HG03342 (cell line): ENCODE measurements around the gene INHBE.
A peak's percentile ranks its signal among the peaks of the same experiment; 100 is the strongest.

Experiments used
- ATAC-seq: cut with Tn5 transposase; IDR thresholded peaks from one replicate; pipeline ENCODE4 v1.9.1; 2021; ENCODE audit warnings: mild to moderate bottlenecking, moderate library complexity; ENCODE audit not compliant: unreplicated experiment

The INHBE gene

DNA sequence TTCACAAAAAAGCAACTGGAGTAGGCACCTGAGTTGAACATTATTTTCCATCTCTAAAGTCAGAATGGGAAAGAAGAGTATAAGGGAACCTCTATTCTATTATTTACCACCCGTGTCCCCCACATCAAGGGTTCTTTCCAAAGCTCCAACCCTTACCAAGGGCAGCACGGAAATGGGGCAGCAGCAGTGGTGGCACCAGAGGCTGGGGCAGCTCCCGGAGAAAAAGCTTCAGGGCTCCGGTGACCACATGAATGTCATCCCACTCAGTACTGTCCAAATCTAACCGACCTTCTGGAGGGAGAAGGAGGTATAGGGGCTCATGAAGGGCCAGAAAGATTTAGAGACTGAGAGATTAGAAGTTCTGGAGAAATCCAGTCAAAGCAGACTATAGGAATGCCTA is 18.8 kb downstream of the INHBE start:
- ATAC-seq, result no peak

- ATAC-seq, result no peak
Measured at GRCh38 chr12:57474430-57474829, 19.3 kb downstream of the INHBE start.

DNA sequence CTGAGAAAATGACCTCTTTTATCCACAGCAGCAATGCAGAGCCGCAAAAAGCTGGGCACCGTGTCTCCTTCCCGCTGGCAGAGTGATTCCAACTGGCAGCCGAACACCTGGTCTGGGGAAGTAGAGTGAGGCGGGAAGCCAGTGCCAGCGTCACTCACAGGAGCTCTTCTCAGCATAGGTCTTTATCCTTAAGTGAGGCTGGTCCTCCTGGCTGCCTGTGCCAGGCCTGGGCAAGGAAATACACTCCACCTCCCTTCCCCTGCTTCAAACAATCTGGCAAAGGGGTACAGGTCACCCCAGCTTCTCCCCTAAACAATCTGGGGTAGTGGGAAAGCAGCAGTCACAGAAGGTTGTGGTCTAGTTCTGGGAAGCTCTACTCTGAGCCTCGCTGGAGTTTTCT is 19.8 kb downstream of the INHBE start:
- ATAC-seq, result no peak

DNA sequence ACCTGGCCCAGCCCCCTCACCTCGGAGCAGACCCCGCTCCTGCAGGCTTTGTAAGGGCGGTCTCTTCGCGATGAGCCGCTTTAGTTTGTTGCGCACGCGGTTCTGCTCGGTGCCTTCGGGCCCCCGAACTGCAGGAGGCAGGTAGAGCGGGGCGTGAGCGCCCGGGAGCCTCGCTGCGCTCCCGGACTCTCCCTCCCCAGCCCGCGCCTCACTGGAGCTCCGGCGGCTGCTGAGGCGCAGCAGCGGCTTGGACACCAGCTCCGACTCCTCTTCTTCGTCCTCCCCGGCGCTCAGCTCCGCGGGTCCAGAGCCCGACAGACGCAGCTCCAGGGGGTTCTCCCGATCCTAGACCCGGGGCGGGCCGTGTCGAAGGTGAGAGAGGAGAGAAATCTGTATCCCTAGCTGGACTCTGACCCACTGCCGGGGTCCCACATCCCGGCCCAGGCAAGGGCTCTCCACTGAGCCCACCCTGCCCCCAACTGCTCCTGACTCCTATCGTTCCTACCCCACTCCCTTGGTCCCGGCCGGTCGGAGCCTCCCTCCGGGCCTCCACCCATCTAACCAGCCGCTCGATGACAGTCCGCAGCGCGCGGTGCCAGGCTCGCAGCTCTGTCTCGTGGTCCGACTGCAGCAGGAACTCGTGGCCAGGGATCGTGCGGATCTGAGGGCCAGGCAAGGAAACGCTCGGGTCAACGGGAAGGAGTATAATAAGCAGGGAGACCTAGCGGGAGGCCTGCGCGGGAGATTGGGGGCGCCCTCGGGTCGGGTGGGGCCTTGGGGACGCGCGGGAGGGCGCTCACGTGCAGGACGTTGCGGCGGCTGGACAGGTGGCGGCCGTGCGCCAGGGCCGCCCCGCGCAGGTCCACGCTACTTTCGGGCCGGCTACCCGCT is 20.4 kb downstream of the INHBE start:
- ATAC-seq, result no peak

- ATAC-seq, result peak; percentile 48
Measured at GRCh38 chr12:57476162-57476992, 21.3 kb downstream of the INHBE start.

DNA sequence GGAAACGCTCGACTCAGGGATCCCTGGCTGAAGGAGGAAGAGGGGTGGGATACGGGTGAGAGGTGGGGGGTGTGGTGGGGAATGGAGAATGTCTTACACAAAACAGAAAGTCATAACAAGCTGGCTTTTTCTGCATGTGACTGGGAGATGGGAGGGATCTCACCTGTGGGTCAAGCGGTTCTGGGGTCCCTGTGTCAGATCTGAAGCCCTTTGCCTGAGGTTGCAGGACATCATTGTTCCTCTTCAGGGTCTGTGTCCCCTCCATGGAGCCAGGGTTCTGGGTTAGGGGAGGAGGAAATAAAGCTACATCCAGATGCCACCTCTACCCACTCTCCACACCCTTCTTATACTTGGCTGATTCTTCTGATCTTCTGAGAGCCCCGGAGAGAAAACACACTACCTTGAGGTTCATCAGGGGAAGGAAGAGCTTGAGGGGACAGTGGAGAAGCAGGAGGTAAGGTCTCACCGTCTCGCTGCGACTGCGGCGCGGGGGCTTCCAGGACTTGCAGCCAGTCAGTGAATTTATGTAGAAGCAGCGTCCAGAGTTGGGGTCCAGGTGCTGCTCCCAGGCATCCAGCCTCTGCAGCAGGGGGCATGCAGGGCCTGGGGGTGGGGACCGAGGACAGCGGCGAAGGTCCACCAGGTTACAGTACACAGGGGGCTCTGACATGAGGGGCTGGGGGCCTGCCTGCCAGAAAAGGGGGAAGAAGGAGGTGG is 22.0 kb downstream of the INHBE start:
- no peak for ATAC-seq

DNA sequence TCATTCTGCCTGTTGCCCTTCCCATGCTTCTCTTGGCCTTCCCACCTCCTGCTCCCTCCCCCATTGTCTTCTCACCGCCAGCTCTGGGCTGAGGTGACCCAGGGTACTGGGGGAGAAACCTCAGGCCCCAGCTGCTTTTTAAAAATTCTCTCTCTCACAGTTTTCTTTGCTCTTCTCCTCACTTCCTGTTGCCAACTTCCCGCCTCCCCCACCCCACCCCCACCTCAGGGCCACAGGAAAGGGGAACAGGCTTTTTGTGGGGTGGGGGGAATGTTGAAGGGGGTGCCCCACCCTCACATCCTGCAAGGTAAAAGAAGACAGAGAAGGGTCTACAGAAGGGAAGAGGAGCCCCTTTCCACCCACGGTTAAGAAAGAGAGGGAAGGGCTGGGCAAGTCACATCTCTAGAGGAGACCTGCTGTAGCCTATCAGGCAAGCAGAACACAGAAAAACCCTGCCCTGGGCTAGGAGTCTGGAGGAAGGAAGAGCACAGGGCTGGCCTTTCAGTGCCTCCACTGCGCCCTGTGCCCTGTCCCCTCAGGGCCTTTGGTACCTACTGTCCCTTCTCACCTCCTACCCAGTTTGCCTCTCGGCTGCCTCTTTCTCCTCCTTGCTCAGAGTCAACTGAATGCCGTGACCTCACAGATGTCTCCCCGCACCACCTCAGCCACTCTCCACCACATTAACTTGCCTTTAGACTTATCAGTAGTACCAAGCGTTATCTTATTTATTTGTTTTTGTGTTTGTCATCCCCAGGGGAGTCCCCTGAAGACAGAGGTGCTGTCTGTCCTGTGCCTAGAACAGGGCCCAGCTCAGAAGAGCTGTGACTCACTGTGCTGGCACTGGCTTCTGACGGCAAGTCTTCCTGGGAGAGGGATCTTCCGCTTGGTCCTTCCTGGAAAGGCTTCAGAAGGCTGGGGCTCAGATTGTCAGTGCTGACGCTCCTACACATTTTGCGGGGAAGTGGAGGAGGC is 22.9 kb downstream of the INHBE start:
- peak; percentile 36 for ATAC-seq

- ATAC-seq, result no peak
Measured at GRCh38 chr12:57479043-57479375, 23.9 kb downstream of the INHBE start.

DNA sequence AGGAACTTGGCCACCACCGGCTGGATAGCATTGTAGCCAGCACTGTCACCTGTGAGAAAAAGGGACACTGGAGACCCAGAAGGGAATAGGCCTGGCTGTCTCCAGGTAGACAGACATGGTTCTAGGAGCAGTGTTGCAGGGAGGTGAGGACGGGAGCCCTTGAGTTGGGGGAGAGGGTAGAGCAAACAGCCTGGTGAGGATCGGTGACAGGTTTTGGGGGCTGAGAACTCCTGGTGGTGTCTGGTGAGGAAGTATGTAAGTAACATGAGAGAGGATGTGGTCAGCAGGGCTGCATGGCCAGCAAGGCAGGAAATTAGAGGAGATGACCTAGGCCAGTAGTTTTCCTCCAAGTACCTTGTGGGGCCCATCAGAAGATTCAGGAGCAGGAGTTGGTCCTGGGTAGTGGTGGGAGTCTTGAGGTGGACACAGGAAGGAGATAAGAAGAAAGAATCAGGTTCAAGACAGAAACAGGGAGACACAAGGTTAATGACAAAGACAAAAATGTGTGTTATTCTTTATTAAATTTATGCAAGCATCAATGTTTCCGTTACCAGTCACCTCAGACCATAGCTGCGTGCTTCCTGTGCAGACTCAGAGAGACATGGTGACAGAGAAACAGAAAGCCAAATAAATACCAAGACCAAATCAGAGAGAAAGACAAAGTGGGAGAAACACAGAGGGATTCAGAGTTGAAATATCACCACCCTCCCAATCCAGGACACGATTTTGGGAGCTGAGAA is 24.4 kb downstream of the INHBE start, which contains the start of gene ARHGAP9:
Gene ARHGAP9, minus strand, starts transcription at position 491 of the 740 bp plus-strand sequence. Its CDS starts 460 bp downstream, at position 31.
- ATAC-seq, result peak; percentile 37

GRCh38 chr12:57481671-57482070 is 26.6 kb downstream of the INHBE start:
- ATAC-seq, result no peak

- ATAC-seq, result no peak
Measured at GRCh38 chr12:57483466-57483865, 28.4 kb downstream of the INHBE start.

- no peak for ATAC-seq
Measured at GRCh38 chr12:57485695-57486094, 30.6 kb downstream of the INHBE start.

DNA sequence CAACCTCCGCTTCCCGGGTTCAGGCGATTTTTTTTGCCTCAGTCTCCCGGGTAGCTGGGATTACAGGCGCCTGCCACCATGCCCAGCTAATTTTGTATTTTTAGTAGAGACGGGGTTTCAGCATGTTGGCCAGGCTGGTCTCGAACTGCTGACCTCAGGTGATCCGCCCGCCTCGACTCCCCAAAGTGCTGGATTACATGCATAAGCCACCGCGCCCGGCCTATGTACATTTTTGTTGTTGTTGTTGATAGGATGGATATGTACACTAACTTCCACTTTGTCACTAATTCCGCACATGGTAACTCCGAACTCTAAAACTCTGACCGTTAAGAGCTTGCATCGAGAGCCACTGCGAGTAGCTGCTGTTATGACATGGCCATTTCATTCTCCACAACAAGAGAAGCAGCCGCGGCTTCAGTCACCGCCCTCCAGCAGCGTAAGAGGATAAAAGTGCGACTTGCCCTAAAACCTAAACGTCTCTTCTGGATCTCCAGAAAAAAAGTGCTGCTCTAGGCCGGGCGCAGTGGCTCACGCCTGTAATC is 32.0 kb downstream of the INHBE start:
- no peak for ATAC-seq

DNA sequence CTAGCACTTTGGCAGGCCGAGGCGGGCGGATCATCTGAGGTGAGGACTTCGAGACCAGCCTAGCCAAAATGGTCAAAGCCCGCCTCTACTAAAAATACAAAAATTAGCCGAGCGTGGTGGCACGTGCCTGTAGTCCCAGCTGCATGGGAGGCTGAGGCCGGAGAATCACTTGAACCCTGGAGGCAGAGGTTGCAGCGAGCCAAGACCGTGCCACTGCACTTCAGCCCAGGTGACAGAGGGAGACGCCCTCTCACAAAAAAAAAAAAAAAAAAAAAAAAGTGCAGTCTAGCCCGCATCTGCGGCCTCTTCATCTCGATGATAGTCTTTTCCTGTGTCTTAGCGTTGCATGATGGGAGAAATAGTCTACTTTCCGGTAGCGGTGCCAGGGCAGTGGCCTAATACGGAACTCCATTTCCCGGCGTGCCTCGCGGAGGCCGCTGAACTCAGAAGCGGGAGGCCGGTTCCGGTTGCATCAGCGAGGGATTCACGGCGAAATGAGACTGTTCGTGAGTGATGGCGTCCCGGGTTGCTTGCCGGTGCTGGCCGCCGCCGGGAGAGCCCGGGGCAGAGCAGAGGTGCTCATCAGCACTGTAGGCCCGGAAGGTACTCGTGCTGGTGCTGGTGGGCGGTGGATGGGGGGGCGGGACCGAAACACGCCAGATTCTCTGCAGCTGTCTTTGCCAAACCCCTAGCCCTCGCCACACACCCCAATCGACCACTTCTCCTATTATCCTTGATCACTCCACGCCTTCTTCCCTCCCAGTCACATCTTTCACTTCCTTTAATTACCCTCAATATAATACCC is 32.7 kb downstream of the INHBE start, which contains the start of gene MARS1:
Gene MARS1, plus strand, starts transcription at position 472 of the 805 bp plus-strand sequence. Its CDS starts 23 bp downstream, at position 495.
- ATAC-seq, result peak; percentile 96

DNA sequence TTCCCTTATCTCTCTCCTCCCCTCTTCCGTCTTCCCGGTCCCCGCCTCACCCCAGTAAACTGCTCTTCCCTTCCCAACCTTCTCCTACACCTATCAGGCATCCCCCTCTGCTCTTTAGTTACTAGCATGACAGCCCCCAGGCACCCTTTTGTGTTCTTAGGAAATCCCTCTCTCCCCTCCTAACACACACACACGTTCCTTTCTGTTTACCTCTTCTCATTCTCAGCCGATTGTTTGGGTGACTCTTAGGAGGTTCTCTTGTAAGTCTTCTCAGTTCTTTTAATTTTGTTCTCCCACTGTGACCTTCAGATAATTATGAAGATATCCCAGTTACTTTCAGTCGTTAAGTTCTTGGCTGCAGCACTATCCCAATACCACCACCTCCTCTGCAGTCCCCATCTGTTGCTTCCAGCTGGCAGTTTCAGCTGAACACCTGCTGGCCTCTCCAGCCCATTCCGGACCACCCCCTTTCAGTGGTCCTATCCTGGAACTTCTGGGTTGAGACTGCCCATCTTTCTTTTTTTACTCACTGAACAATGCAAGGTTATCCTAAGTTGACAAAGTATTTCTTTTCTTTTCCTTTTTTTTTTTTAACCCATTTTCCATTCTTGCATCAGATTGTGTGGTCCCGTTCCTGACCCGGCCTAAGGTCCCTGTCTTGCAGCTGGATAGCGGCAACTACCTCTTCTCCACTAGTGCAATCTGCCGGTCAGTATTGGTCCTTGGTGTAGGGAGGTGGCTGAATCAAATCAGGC is 33.5 kb downstream of the INHBE start:
- ATAC-seq, result no peak

DNA sequence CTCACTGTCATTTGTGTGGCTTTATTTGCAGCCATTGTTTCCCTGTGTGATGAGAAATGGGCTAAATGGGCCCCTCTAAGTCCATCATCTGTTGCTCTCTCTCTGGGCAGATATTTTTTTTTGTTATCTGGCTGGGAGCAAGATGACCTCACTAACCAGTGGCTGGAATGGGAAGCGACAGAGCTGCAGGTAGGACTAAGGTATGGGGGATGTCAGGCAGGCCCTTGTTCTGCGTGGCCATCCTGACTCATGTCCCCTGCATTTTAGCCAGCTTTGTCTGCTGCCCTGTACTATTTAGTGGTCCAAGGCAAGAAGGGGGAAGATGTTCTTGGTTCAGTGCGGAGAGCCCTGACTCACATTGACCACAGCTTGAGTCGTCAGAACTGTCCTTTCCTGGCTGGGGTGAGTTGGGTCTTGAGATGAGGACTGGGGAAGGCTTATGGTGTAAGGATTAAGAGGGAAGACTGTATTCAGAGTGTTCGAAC is 34.1 kb downstream of the INHBE start:
- ATAC-seq, result no peak

DNA sequence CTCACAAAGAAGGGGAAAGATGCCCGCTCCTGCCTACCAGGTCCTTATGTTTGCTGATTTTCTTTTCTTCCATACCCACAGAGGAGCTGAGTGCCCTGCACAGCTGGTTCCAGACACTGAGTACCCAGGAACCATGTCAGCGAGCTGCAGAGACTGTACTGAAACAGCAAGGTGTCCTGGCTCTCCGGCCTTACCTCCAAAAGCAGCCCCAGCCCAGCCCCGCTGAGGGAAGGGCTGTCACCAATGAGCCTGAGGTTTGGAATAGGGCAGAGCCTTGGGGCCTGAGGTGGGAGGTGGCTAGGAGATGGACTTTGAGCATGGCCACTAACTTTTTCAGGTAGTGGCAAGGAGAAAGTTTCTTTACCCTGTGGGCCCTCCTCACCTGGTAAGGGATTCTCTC is 35.0 kb downstream of the INHBE start:
- no peak for ATAC-seq
